SKM-1 (cell line): Measurements from ENCODE around the gene TST.

Experiments
- DNase-seq: peaks from one replicate; lab custom pipeline; 2025; ENCODE audit not compliant: unreplicated experiment; lab: John Stamatoyannopoulos, UW

The TST gene

GRCh38 chr22:37019309-37020191 is at the start of gene TST, which contains the start of gene MPST:
TST (minus strand) TSS chr22:37019447; CDS start chr22:37018732, 715 bp downstream.
MPST (plus strand) TSS chr22:37019742; CDS start chr22:37019837, 95 bp downstream.
- peak; percentile 30 for DNase-seq

- no peak for DNase-seq
These were observed 49.6 kb upstream of the TST start for GRCh38 chr22:37068859-37069258.

GRCh38 chr22:37067428-37067827 is 48.2 kb upstream of the TST start:
- DNase-seq = no peak

- no peak for DNase-seq
These were observed 46.7 kb upstream of the TST start for GRCh38 chr22:37065961-37066360.

GRCh38 chr22:37065180-37065579 is 45.9 kb upstream of the TST start:
- DNase-seq = no peak

GRCh38 chr22:37064553-37064952 is 45.3 kb upstream of the TST start:
- no peak for DNase-seq

- no peak for DNase-seq
These were observed 44.5 kb upstream of the TST start for GRCh38 chr22:37063431-37064420.

GRCh38 chr22:37062702-37063381 is 43.6 kb upstream of the TST start:
- no peak for DNase-seq

- no peak for DNase-seq
These were observed 43.1 kb upstream of the TST start for GRCh38 chr22:37062376-37062675.

- no peak for DNase-seq
These were observed 42.5 kb upstream of the TST start for GRCh38 chr22:37061611-37062375.

- no peak for DNase-seq
These were observed 41.8 kb upstream of the TST start for GRCh38 chr22:37060801-37061610.

- no peak for DNase-seq
These were observed 40.7 kb upstream of the TST start for GRCh38 chr22:37059876-37060449.

GRCh38 chr22:37058917-37059701 is 39.9 kb upstream of the TST start:
- no peak for DNase-seq

GRCh38 chr22:37057796-37058510 is 38.7 kb upstream of the TST start:
- no peak for DNase-seq

- no peak for DNase-seq
These were observed 38.0 kb upstream of the TST start for GRCh38 chr22:37057226-37057625.

- no peak for DNase-seq
These were observed 37.0 kb upstream of the TST start for GRCh38 chr22:37056246-37056645.

- no peak for DNase-seq
These were observed 35.5 kb upstream of the TST start for GRCh38 chr22:37054600-37055365.
